ENCODE measurements around the gene THSD7B.
A peak's percentile ranks its signal among the peaks of the same experiment; 100 is the strongest.

THSD7B gene

DNA sequence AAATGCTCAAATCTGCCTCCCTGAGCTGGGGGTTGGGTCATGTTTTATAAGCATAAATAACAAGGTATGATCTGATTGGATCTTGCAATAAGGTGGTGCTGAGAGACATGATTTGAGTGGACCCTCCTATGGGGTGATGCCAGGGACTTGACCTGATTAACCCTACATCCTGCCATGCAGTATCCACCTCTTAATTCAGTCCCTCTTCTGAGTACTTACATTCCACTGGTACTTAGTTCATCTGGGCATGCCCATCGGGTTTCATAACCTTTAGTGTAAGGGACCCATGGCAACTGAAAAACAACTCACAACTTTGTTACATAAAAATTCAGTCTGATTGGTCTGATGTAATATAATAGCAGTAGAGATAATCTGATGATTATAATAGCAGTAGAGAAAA, 801.0 kb downstream of the THSD7B start:
- TF ChIP-seq GATA3 (IDR thresholded peaks at IDR 0.05; ENCODE audit: low read depth, low read length): no peak
- no peak for TF ChIP-seq GATA2 (IDR thresholded peaks at IDR 0.05; ENCODE audit: low read depth, low read length)

DNA sequence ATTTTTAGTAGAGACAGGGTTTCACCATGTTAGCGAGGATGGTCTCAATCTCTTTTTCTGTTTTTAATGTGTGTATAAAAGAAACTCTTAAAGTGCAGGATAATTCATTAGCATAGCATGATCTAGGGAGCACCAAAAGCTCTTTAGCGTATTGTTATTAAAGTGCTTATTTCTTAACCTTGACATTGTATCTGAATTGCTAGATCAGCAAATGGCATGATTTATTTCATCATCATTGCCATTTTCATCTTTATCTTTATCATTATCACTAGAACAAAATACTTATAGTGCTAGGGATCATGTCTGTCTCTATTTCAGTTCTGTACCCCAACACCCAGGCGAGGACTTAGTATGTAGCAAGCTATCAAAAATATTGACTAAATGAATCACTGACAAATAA, 805.1 kb downstream of the THSD7B start:
- no peak for TF ChIP-seq GATA2 (IDR thresholded peaks at IDR 0.05; ENCODE audit: low read depth, low read length)
- no peak for TF ChIP-seq GATA3 (IDR thresholded peaks at IDR 0.05; ENCODE audit: low read depth, low read length)

DNA sequence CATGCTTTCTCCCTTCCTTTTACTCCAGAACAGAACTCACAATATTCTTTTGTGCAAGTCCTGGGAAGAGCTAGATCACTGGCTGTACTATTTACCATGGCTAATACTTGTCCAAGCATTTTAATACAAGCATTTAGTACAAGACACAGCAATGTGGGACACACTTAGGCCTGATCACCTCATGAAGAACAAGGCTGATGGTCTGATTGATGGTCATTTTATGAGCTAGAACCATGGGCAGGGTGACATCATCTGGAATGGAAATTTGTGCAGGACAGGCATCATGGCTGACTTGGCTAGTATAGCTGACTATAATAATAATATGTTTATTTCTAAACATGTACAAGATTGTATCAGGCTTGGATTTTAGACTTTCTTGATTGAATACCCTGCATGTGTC, 824.8 kb downstream of the THSD7B start:
- no peak for TF ChIP-seq GATA2 (IDR thresholded peaks at IDR 0.05; ENCODE audit: low read depth, low read length)
- TF ChIP-seq GATA3 (IDR thresholded peaks at IDR 0.05; ENCODE audit: low read depth, low read length): no peak

DNA sequence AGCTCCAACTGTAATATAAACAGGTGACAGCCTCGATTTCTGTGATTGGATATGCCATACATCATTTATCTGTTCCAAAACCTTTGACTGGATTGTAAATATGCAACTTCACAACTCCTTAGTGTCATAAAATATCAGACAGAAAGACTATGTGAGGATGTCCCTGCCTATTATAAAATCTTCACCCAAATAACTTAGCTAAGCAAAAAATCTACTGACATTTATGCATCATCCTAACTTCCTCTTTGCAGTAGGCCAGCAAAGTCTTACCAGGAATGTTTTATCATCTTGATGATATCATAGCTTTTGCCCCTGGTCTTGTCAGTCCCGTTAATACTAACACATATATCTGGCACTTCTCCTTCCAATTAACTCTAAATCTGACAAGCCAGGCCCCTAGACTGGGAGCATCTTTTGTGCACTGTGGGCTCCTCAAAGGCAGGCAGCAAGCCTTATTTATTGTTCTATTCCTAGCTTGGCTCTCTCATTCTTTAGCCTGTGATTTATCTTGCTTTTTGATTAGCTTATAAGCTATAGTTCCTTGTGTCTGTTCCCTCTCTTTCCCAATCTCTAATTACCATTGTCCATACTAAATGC, 842.5 kb downstream of the THSD7B start:
- TF ChIP-seq GATA3 (IDR thresholded peaks at IDR 0.05; ENCODE audit: low read depth, low read length): no peak
- TF ChIP-seq GATA2 (IDR thresholded peaks at IDR 0.05; ENCODE audit: low read depth, low read length): no peak

DNA sequence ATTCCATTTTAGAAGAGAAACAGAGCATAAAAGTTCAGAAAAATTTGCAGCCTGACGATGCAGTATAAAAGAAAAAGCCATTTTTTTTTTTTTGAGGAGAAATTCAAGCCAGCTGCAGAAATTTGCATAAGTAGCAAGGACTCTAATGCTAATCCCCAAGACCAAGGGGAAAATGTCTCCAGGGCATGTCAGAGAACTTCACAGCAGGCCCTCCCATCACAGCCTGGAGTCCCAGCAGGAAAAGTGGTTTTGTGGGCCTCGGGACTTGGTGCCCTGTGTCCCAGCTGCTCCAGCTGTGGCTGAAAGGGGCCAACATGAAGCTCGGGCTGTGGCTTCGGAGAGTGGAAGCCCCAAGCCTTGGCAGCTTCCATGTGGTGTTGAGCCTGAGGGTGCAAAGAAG, 873.6 kb downstream of the THSD7B start:
- TF ChIP-seq GATA2 (IDR thresholded peaks at IDR 0.05; ENCODE audit: low read depth, low read length) (no peak), GATA3 (IDR thresholded peaks at IDR 0.05; ENCODE audit: low read depth, low read length) (no peak)

DNA sequence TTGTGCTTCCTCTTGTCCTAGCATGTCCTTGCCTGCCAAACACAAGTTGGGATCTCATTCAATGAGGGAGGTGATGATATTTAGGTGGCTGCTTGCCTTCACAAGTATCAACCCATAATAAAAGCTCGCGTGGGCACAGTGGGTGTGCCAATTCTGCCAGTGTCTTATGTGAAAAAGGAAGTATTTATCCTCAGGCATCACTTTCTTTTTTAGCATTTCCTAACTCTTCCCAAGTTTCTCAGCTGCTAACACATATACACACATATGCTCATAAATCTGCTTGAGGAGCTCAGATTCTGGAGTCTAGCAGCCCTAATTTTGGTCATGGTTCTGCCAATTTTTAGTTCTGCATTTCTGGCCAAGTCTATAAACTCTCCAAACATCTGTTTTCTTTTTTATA, 879.4 kb downstream of the THSD7B start:
- TF ChIP-seq GATA3 (IDR thresholded peaks at IDR 0.05; ENCODE audit: low read depth, low read length): no peak
- TF ChIP-seq GATA2 (IDR thresholded peaks at IDR 0.05; ENCODE audit: low read depth, low read length): no peak

DNA sequence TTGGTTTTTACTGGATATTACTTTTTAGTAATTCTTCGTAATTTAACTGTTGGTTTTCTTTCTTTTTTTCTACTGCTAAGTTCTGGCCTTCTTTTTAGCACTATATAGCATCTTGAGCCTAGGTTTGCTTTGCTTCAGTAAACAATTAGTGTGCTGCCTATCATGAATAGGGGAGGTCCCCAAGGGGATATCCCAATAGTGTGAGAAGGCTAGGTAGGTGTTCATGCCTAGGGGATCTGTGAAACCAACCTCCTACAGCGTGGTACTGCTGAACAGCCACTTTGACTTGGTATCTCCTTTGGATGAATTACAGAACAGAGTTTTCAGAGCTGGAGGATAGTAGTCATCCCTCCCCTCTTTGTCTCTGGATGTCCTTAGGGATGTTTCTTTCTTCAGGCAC, 888.7 kb downstream of the THSD7B start:
- TF ChIP-seq GATA3 (IDR thresholded peaks at IDR 0.05; ENCODE audit: low read depth, low read length) (no peak), GATA2 (IDR thresholded peaks at IDR 0.05; ENCODE audit: low read depth, low read length) (no peak)

DNA sequence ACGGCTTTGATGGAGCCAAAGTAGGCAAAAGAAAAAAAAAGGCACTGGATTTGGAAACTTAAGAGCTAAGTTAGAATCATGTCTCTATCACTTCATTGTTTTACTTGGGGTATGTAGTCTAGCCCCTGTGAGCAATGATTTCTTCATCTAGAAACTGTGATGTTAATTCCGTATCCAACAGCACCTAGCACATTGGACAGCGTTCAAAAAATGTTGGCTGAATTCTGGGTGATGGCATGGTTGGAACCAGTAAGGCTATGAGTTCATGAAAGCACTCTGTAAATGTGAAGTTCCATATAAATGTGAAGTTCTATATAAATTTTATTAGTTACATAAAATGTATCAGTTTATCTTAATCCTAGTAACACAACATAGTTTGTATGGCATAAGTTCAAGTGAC, 890.5 kb downstream of the THSD7B start:
- TF ChIP-seq GATA2 (IDR thresholded peaks at IDR 0.05; ENCODE audit: low read depth, low read length): no peak
- no peak for TF ChIP-seq GATA3 (IDR thresholded peaks at IDR 0.05; ENCODE audit: low read depth, low read length)

DNA sequence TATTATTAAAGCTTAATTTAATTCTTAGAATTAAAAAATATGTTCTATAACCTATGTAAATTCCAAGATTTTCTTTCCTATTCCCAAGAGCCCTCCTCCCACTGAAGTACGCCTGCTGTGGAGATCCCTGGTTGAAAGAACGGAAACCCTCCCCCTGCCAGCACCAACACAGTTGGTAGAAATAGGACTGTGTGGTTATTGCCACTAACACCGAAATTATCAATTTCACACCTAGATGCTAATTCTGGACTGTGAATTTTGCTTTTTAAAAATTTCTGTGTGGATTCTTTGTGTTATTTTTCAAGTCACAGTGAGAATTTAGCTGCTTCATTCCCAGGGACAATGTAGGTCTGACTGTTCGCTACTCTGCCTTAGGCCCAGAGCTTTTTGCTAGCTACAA, 893.1 kb downstream of the THSD7B start:
- TF ChIP-seq GATA2 (IDR thresholded peaks at IDR 0.05; ENCODE audit: low read depth, low read length) (no peak), GATA3 (IDR thresholded peaks at IDR 0.05; ENCODE audit: low read depth, low read length) (no peak)

DNA sequence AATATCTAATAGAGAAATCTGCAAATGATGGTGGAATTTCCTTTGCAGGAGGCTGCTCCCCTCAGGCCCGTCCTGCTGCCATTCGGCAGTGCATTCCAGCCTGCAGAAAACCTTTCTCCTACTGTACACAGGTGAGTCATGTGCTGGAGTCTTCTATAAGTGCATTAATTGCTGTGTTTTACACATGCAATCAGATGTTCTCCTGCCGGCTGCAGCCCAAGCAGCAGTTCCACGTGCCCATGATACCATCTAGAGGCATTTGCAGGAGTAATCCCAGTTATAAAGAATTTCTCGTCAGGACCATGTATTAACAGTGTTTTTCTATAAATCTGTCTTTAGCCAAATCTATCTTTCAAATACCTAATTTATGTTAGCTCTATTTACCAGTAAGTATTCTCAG, 894.3 kb downstream of the THSD7B start:
- TF ChIP-seq GATA2 (IDR thresholded peaks at IDR 0.05; ENCODE audit: low read depth, low read length): no peak
- TF ChIP-seq GATA3 (IDR thresholded peaks at IDR 0.05; ENCODE audit: low read depth, low read length): no peak

DNA sequence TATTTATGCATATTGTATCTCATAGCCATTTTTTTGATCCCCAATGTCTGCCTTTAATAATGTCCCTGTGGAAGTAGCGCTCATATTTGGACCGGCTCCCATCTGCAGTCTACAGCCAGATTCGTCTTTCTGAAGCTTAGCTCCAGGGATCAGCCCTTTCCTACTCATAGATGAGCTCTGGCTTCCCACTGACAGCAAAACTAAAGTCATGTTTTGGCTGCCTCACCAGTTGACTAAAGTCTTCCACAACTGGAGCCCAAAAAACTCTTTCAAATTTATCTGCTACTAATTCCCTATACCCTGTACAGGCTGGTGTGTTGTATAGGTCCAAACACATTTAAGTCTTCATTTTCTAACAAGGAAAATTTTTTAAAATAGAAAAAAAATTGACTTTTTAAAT, 904.8 kb downstream of the THSD7B start:
- no peak for TF ChIP-seq GATA3 (IDR thresholded peaks at IDR 0.05; ENCODE audit: low read depth, low read length)
- TF ChIP-seq GATA2 (IDR thresholded peaks at IDR 0.05; ENCODE audit: low read depth, low read length): no peak

DNA sequence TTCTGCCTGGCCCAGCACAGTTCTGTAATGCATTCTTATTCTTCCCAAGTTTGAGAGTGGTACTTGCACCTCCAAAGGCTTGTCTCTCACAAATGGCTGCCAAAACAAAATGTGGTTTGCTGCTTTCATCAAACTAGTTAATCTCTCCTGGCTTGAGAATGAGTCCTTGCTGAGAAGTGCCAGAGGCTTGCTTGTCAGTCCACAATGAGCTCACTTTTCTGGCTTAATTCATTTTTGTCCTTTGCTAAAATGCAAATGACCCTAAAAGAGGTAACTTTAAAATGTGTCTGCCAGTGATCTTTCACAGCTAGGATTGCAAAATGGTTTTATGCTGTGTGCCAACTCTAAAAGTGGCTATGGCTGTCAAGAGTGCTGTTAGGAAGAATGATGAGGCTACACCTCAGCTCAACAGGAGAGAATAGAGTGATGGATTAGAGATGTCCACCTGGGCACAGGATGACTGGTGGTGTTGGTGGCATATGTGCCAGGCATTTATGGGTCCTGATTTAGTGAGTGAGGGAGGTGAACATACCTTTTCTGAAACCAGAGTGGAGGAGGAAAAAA, 907.7 kb downstream of the THSD7B start:
- TF ChIP-seq GATA2 (IDR thresholded peaks at IDR 0.05; ENCODE audit: low read depth, low read length) (no peak), GATA3 (IDR thresholded peaks at IDR 0.05; ENCODE audit: low read depth, low read length) (no peak)

DNA sequence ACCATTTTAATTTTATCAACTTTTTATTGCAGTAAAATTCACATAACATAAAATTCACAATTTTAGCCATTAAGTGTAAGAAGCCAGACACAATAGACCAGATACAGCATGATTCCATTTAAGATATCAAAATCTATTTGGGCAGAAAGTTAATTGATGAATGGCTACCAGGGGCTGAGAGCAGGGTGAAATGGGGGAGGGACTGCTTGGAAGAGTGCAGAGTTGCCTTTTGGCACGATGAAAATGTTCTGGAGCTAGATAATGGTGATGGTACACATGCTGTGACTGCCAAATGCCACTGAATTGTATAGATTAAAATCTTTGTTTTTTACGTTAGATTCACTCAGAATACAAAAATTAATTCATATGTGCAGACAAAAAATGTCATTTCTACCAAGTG, 909.6 kb downstream of the THSD7B start:
- TF ChIP-seq GATA3 (IDR thresholded peaks at IDR 0.05; ENCODE audit: low read depth, low read length) (no peak; the same call in 1 of the 2 replicates), GATA2 (IDR thresholded peaks at IDR 0.05; ENCODE audit: low read depth, low read length) (peak; percentile 74)

DNA sequence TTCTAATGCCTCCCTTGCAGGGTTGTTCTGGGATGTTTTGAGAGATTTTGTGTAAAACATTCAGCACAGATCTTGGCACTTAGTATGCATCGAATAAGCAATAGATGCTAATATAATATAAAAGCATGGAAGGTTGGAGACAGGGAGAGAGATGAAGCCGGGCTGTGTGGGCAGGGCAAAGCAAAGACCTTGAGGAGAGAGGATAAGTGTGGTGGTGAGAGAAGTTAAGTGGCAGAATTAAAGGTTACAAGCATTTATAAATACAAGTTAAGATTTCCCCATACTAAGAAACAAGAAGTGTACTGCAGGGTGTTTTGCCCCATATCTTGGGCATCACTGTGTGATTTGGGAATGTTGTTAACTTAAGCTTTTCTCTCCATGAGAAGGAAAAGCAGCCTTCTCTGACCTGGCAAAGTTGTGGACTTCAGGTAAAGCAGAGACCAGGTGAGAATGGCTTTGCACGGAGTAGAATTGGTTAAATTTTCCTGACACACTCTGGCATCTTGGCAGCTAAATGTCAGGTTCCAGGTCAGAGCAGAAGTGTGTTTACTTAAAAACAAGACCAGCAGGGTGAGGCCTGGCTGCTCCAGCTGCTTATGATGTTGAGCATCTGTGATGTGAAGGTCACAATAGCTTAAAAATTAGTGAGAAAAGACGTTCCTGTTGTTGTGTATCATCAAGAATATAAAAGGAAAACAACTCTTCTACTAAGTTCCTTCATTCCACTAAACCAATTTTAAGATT, 910.4 kb downstream of the THSD7B start:
- TF ChIP-seq GATA2 (IDR thresholded peaks at IDR 0.05; ENCODE audit: low read depth, low read length) (no peak), GATA3 (IDR thresholded peaks at IDR 0.05; ENCODE audit: low read depth, low read length) (no peak)

DNA sequence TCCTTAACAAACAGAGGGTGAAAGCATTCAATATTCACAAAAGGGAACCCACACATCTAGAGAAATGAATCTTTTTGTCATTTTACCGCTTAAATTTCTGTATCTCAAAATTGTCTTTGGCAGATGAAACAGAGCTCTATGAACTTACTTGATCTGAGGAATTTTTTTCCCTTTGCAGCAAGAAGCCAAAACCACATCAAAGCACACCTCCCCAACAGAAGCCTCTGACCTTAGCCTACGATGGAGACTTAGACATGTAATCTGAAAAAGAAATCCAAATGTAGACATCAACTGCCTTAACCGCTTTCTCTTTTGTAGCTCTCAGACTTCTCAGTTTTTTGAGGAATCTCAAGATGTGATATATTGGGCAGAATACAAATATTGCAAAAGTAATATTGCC, 911.0 kb downstream of the THSD7B start:
- no peak for TF ChIP-seq GATA2 (IDR thresholded peaks at IDR 0.05; ENCODE audit: low read depth, low read length)
- TF ChIP-seq GATA3 (IDR thresholded peaks at IDR 0.05; ENCODE audit: low read depth, low read length): no peak
